PFSK-1 (cell line): Measurements from ENCODE around the gene FAF2.

Experiments used
- FOXP2 ChIP-seq: optimal IDR thresholded peaks from 2 replicates; pipeline ENCODE3; 2011; ENCODE audit warnings: borderline replicate concordance, control low read depth, inconsistent platforms; ENCODE audit not compliant: insufficient read depth; ENCODE audit errors: extremely low read length, extremely low read depth
- POLR2AphosphoS5 ChIP-seq: IDR thresholded peaks from 2 replicates; pipeline ENCODE4 v1.6.1; 2012; ENCODE audit warnings: low read depth, mild to moderate bottlenecking, control low read depth, low read length, moderate library complexity
- REST ChIP-seq, 2 experiments: IDR thresholded peaks; 2 replicates each; pipeline versions ENCODE4 v1.6.1 to v1.8.0; 2011 to 2012; ENCODE audit warnings: low read depth in 2 of 2, low read length in 2 of 2, control low read depth in 1 of 2, inconsistent platforms in 1 of 2, mild to moderate bottlenecking in 1 of 2, moderate library complexity in 1 of 2; ENCODE audit not compliant: insufficient read depth in 1 of 2
- SIN3A ChIP-seq: IDR thresholded peaks from 2 replicates; pipeline ENCODE4 v1.6.1; 2012; ENCODE audit warnings: mild to moderate bottlenecking, low read length, moderate library complexity, borderline replicate concordance; ENCODE audit not compliant: insufficient read depth
- TAF1 ChIP-seq: IDR thresholded peaks from 2 replicates; pipeline ENCODE4 v1.6.1; 2012; ENCODE audit warnings: low read length, control low read depth, borderline replicate concordance; ENCODE audit not compliant: insufficient read depth

- no peak for TF ChIP-seq SIN3A
- TF ChIP-seq REST (IDR thresholded peaks at IDR 0.05; ENCODE audit: insufficient read depth in 1 of 2, low read depth in 2 of 2, low read length in 2 of 2) = no peak
- TF ChIP-seq POLR2AphosphoS5 = no peak
- no peak for TF ChIP-seq TAF1
- no peak for TF ChIP-seq FOXP2
Measured at GRCh38 chr5:176529741-176530141, 81.6 kb downstream of the FAF2 start.
